OCI-LY1 (cell line): ENCODE results near the gene BHLHA9.

Experiments
- H2AFZ ChIP-seq: fragments of 200-600 bp; sonication (generic), shearing (Covaris generic); 2 replicates; pipeline ENCODE4 v1.6.0; 2014; ENCODE audit warnings: antibody characterized with exemption, mild to moderate bottlenecking, low read length
- H3F3A ChIP-seq: fragments of 200-600 bp; sonication (generic), shearing (Covaris generic); 2 replicates; pipeline ENCODE4 v1.6.0; 2014; ENCODE audit warnings: mild to moderate bottlenecking, antibody characterized with exemption, low read length, moderate library complexity; ENCODE audit not compliant: insufficient read depth
- H3K27ac ChIP-seq: fragments of 200-600 bp; sonication (generic); 2 replicates; pipeline ENCODE4 v1.5.1; 2014; ENCODE audit warnings: low read length, mixed run types, mild to moderate bottlenecking, low read depth; ENCODE audit not compliant: poor library complexity, severe bottlenecking
- H3K27me3 ChIP-seq: fragments of 200-600 bp; sonication (generic); 2 replicates; pipeline ENCODE4 v1.6.0; 2014; ENCODE audit warnings: antibody characterized with exemption, mild to moderate bottlenecking, low read length, moderate library complexity; ENCODE audit not compliant: insufficient read depth
- H3K36me3 ChIP-seq: fragments of 200-600 bp; sonication (generic); 2 replicates; pipeline ENCODE4 v1.6.1; 2014; ENCODE audit warnings: mild to moderate bottlenecking, antibody characterized with exemption, low read length, moderate library complexity, mixed read lengths; ENCODE audit not compliant: insufficient read depth
- H3K4me1 ChIP-seq: fragments of 200-600 bp; sonication (generic); 2 replicates; pipeline ENCODE4 v1.5.1; 2014; ENCODE audit warnings: mild to moderate bottlenecking, low read length, moderate library complexity; ENCODE audit not compliant: insufficient read depth, severe bottlenecking
- H3K4me2 ChIP-seq: fragments of 200-600 bp; sonication (generic), shearing (Covaris generic); 2 replicates; pipeline ENCODE4 v1.6.1; 2014; ENCODE audit warnings: low read length
- H3K4me3 ChIP-seq: fragments of 200-600 bp; sonication (generic); 2 replicates; pipeline ENCODE4 v1.5.1; 2014; ENCODE audit warnings: low read length, low read depth, mild to moderate bottlenecking, mixed read lengths; ENCODE audit not compliant: poor library complexity, severe bottlenecking
- H3K79me2 ChIP-seq: fragments of 200-600 bp; shearing (Covaris generic); 2 replicates; pipeline ENCODE4 v1.6.1; 2016; ENCODE audit warnings: mixed run types, low read length, mixed read lengths; ENCODE audit not compliant: insufficient read depth
- H3K9ac ChIP-seq: fragments of 200-600 bp; sonication (generic), shearing (Covaris generic); 2 replicates; pipeline ENCODE4 v1.6.1; 2014; ENCODE audit warnings: mild to moderate bottlenecking, low read length, mixed read lengths
- H3K9me2 ChIP-seq: fragments of 200-600 bp; sonication (generic), shearing (Covaris generic); 2 replicates; pipeline ENCODE4 v1.6.1; 2014; ENCODE audit warnings: low read depth, mild to moderate bottlenecking, low read length, mixed read lengths
- H3K9me3 ChIP-seq: fragments of 200-600 bp; shearing (Covaris generic); 2 replicates; pipeline ENCODE4 v1.6.1; 2014; ENCODE audit warnings: low read length, mixed read lengths
- H4K20me1 ChIP-seq: fragments of 200-600 bp; sonication (generic), shearing (Covaris generic); 2 replicates; pipeline ENCODE4 v1.6.0; 2016; ENCODE audit warnings: mild to moderate bottlenecking, low read length; ENCODE audit not compliant: insufficient read depth
- EZH2 ChIP-seq: fragments of 200-600 bp; sonication (generic), shearing (Covaris generic); IDR thresholded peaks from 2 replicates; pipeline ENCODE4 v1.8.0; 2017; ENCODE audit warnings: borderline replicate concordance, mixed run types, mild to moderate bottlenecking, antibody characterized with exemption, low read length, moderate library complexity, mixed read lengths
- TF ChIP-seq, protein P1 (sequence below): fragments of 200-600 bp; sonication (generic), shearing (Covaris generic); IDR thresholded peaks from 2 replicates; pipeline ENCODE4 v1.5.1; 2017; ENCODE audit warnings: mild to moderate bottlenecking, antibody characterized with exemption, low read length, moderate library complexity, mixed read lengths

BHLHA9 gene

GRCh38 chr17:1274245-1274608 lies 4.0 kb downstream of the BHLHA9 start:
- Histone ChIP-seq H3K4me1 (peaks cover 7% of the 10 kb centered on the region), H3K27ac (no peak overlapping the region), H3K9ac (no peak overlapping the region), H3K79me2 (no peaks in the 10 kb centered on the region), H3K9me3 (no peaks in the 10 kb centered on the region), H3K9me2 (no peaks in the 10 kb centered on the region), H4K20me1 (no peaks in the 10 kb centered on the region), H3K4me3 (no peak overlapping the region), H3K36me3 (no peaks in the 10 kb centered on the region), H3F3A (no peaks in the 10 kb centered on the region), H2AFZ (no peak overlapping the region), H3K27me3 (no peaks in the 10 kb centered on the region), H3K4me2 (no peak overlapping the region)
- TF ChIP-seq EZH2, result no peak
- TF ChIP-seq, protein P1, sequence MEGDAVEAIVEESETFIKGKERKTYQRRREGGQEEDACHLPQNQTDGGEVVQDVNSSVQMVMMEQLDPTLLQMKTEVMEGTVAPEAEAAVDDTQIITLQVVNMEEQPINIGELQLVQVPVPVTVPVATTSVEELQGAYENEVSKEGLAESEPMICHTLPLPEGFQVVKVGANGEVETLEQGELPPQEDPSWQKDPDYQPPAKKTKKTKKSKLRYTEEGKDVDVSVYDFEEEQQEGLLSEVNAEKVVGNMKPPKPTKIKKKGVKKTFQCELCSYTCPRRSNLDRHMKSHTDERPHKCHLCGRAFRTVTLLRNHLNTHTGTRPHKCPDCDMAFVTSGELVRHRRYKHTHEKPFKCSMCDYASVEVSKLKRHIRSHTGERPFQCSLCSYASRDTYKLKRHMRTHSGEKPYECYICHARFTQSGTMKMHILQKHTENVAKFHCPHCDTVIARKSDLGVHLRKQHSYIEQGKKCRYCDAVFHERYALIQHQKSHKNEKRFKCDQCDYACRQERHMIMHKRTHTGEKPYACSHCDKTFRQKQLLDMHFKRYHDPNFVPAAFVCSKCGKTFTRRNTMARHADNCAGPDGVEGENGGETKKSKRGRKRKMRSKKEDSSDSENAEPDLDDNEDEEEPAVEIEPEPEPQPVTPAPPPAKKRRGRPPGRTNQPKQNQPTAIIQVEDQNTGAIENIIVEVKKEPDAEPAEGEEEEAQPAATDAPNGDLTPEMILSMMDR, result no peak

GRCh38 chr17:1275205-1275961 lies 5.1 kb downstream of the BHLHA9 start:
- no peak overlapping the region for H3K27ac ChIP-seq
- H3K27me3 ChIP-seq, result peaks cover 7% of the 10 kb centered on the region; the same call in 1 of the 2 replicates
- TF ChIP-seq, protein P1, result no peak
- TF ChIP-seq EZH2, result no peak
- H3K9me2 ChIP-seq, result no peaks in the 10 kb centered on the region
- H3K79me2 ChIP-seq, result no peaks in the 10 kb centered on the region
- no peak overlapping the region for H3K4me3 ChIP-seq
- H3K9me3 ChIP-seq, result no peaks in the 10 kb centered on the region
- H3K4me1 ChIP-seq, result peaks cover 7% of the 10 kb centered on the region
- H3K36me3 ChIP-seq, result no peaks in the 10 kb centered on the region
- no peak overlapping the region for H2AFZ ChIP-seq
- H4K20me1 ChIP-seq, result no peaks in the 10 kb centered on the region
- H3K4me2 ChIP-seq, result no peak overlapping the region
- no peaks in the 10 kb centered on the region for H3F3A ChIP-seq
- no peak overlapping the region for H3K9ac ChIP-seq

DNA sequence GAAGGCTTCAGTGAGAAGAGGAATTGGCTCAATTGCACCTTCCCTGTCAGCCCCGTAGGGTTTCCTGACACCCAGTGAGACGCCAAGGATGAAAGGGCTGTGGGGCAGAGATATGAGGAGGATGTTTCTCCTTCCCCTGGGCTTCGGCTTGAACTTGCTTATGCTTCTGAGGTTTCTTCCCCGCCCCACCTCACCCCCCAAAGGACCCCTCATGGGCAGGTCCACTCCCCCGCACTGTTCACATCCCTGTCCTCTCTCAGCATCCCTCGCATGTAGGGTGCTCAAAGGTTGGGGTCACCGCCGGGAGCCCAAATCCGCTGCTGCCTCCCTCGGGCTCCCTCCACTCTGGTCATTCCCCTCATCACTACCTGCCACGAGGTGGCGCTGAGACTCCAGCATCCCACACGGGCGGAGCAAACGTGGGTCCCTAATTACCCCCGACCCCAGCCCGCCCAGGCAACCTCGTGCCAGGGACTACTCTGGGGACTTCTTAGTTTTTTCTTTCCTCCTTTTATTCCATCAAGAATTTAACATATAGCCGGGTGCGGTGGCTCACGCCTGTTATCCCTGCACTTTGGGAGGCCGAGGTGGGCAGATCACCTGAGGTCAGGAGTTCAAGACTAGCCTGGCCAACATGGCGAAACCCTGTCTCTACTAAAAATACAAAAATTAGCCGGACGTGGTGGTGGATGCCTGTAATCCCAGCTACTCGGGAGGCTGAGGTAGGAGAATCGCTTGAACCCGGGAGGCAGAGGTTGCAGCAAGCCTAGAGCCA lies 5.9 kb downstream of the BHLHA9 start:
- H3K36me3 ChIP-seq, result no peaks in the 10 kb centered on the region
- no peak overlapping the region for H2AFZ ChIP-seq
- H3K27me3 ChIP-seq, result peaks cover 11% of the 10 kb centered on the region; the same call in 1 of the 2 replicates
- TF ChIP-seq, protein P1, result peak; percentile 84
- no peak for TF ChIP-seq EZH2
- H3K79me2 ChIP-seq, result no peaks in the 10 kb centered on the region
- H3K4me3 ChIP-seq, result no peak overlapping the region
- no peaks in the 10 kb centered on the region for H3K9me2 ChIP-seq
- no peaks in the 10 kb centered on the region for H3K9me3 ChIP-seq
- no peak overlapping the region for H3K4me2 ChIP-seq
- H3F3A ChIP-seq, result no peaks in the 10 kb centered on the region
- no peak overlapping the region for H3K9ac ChIP-seq
- H4K20me1 ChIP-seq, result no peaks in the 10 kb centered on the region
- peaks cover 7% of the 10 kb centered on the region for H3K4me1 ChIP-seq
- no peak overlapping the region for H3K27ac ChIP-seq
